Iris pigment epithelial cell (primary cell): ENCODE data around the gene GALP.
A peak's percentile ranks its signal among the peaks of the same experiment; 100 is the strongest.
"Not testable (repeated sequence)": the region's sequence is repeated elsewhere in the genome, so short reads cannot be mapped to it uniquely, and the experiment has no call there.

Experiments
- DNase-seq: peaks from one replicate; pipeline ENCODE4 v3.0.0-alpha.2; 2011; ENCODE audit warnings: low read depth

GALP gene

DNA sequence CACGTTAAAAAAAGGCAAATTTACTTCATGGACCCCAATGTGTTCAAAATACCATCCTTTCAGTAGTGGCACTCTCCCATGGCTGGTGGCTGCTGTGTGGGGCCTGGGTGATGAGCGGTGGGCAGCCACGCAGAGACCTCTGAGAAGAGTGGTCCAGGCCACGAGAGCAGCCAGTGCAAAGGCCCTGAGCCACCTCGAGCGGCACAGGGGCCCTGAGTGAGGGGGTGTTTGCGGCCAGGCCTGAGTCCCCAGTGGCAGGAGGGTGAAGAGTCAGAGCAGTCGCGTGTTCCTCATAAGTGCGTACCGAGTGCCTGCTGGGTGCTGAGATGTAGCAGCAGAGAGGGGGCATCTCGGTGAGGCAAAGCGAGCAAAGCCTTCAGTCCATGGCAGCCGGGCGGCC lies 27.7 kb upstream of the GALP start:
- DNase-seq, result no peak

DNA sequence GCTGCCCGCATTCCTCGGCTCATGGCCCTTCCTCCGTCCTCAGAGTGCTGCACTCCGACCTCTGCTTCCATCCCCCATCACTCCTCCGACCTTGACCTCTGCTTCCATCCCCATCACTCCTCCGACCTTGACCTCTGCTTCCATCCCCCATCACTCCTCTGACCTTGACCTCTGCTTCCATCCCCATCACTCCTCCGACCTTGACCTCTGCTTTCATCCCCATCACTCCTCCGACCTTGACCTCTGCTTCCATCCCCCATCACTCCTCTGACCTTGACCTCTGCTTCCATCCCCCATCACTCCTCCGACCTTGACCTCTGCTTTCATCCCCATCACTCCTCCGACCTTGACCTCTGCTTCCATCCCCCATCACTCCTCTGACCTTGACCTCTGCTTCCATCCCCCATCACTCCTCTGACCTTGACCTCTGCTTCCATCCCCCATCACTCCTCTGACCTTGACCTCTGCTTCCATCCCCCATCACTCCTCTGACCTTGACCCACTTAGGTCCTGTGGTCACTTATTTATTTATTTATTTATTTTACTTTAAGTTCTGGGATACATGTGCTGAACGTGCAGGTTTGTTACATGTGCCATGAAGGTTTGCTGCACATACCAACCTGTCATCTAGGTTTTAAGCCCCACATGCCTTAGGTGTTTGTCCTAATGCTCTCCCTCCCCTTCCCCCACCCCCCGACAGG lies 26.7 kb upstream of the GALP start:
- not testable (repeated sequence) for DNase-seq

- DNase-seq, result no peak
These were observed 26.2 kb upstream of the GALP start for GRCh38 chr19:56149656-56150038.

GRCh38 chr19:56150358-56150757 lies 25.4 kb upstream of the GALP start:
- DNase-seq, result no peak

DNA sequence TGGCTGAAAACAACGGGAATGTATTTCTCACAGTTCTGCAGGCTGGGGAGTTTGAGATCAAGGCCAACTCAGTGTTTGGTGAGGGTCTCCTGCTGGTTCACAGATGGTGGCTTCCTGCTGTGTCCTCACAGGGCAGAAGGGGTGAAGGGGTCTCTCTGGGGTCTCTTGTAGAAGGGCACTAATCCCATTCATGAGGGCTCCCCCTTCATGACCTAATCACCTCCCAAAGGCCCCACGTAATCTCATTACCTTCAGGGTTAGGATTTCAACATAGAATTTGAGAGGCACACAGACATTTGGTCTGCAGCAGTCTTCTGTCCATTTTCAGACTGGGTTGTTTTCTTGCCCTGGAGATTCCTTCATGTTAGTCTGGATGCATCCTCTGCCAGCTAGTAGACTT lies 23.2 kb upstream of the GALP start:
- no peak for DNase-seq

DNA sequence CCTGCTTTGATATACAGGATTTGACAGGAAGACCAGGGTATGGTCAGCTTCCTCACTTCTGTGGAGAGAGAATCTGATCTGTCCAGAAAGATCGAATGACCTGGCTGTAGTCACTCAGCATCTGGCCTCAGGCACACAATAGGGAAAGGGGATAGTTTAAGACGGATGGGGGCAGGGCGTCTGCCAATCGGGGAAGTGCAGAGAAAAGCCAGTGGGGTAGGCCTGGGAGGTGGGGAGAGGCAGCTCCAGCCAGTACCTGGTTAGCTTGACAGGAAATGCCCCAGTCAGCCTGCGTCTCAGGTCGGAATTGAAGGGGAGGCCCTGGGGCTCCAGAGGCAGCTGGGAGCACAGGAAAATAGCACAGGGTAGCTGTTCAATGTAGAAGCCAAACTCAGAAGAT lies 22.3 kb upstream of the GALP start:
- no peak for DNase-seq

- no peak for DNase-seq
These were observed 20.6 kb upstream of the GALP start for GRCh38 chr19:56155124-56155687.

GRCh38 chr19:56156768-56157167 lies 19.0 kb upstream of the GALP start:
- no peak for DNase-seq

GRCh38 chr19:56158170-56158757 lies 17.5 kb upstream of the GALP start:
- no peak for DNase-seq

GRCh38 chr19:56159009-56159559 lies 16.7 kb upstream of the GALP start:
- DNase-seq, result no peak

- DNase-seq, result no peak
These were observed 16.1 kb upstream of the GALP start for GRCh38 chr19:56159622-56160271.

GRCh38 chr19:56161534-56161933 lies 14.3 kb upstream of the GALP start:
- no peak for DNase-seq

- DNase-seq, result peak; percentile 64
These were observed 13.6 kb upstream of the GALP start for GRCh38 chr19:56162258-56162657.

GRCh38 chr19:56163097-56163496 lies 12.7 kb upstream of the GALP start:
- no peak for DNase-seq

DNA sequence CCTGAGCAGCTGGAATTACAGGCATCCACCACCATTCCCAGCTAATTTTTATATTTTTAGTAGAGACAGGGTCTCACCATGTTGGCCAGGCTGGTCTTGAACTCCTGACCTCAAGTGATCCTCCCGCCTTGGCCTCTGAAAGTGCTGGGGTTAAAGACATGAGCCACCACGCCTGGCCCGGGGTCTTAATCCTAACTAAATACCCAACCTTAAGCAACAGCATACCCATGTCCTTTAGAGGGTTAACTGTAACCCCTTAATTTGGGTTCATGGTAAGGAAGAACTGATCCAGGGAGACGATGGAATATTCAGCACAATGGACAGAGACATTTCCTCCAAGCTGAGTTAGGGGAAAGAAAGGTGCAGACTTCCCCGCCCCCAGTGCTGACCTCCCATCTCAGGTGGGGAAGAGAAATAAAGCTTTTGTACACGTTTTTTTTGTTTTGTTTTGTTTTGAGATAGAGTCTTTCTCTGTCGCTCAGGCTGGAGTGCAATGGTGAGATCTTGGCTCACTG lies 8.7 kb upstream of the GALP start:
- no peak for DNase-seq

- DNase-seq, result peak; percentile 52
These were observed 5.5 kb upstream of the GALP start for GRCh38 chr19:56170261-56170660.

DNA sequence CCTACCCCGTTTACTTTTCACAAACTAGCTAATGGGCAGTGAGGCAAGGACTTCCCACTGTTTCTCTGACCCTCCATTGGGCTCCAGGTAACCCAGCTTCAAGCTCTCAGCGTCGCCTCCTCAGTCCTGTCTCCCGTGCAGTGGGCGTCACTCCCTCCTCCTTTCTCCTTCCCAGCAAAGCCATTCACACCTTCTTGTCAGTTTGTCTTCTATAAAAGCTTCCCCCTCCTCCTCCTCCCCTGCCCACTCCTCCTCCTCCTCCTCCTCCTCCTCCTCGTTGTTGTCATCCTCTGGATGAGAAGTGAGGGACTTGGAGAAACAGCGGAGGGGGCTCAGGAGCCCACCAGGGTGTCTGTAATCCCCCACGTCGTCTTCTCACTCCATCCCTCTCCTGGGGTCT lies 1.7 kb upstream of the GALP start:
- no peak for DNase-seq

DNA sequence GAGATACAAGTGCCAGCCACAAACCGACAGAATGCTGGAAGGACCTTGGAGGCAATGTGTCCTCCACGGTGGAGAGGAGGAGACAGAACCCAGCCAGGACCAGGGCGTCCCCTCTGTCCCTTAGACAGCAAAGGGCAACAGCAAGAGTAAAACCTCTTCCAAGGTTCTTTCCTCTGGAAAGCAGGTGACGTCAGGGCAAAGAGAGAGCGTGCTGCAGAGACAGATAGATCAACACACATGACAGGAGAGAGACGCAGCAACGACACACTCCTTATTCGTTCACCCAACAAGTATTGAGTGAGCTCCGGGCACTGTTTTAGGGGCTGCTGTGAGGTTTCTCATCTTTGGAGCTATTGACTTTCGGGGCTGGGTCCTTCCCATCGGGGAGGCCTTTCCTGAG lies 1.3 kb upstream of the GALP start:
- DNase-seq, result no peak

DNA sequence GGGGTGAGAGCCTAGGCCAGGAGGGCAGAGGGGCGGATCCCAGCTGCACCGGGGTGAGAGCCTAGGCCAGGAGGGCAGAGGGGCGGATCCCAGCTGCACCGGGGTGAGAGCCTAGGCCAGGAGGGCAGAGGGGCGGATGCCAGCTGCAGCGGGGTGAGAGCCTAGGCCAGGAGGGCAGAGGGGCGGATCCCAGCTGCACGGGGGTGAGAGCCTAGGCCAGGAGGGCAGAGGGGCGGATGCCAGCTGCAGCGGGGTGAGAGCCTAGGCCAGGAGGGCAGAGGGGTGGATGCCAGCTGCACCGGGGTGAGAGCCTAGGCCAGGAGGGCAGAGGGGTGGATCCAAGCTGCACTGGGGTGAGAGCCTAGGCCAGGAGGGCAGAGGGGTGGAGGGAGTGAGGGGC lies 502 bp downstream of the GALP start:
- DNase-seq, result not testable (repeated sequence)

DNA sequence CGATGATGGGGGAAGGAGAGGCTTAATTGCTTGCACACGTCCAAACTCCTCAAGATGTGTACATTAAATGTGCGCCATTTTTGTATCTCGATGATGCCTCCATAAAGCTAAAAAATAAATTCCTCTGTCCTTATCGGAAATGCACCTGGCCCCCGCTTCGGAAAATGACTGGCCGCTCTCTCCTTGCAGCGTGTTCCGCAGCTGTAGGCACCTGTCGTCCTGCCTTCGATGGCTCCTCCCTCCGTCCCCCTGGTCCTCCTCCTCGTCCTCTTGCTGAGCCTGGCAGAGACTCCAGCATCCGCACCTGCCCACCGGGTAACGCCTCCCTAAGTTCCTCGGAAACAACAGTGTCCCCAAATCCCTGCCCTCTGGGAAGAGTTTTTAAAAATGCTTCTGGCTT lies 1.1 kb downstream of the GALP start:
- DNase-seq, result no peak

- DNase-seq, result no peak
These were observed 1.9 kb downstream of the GALP start for GRCh38 chr19:56177564-56178243.

DNA sequence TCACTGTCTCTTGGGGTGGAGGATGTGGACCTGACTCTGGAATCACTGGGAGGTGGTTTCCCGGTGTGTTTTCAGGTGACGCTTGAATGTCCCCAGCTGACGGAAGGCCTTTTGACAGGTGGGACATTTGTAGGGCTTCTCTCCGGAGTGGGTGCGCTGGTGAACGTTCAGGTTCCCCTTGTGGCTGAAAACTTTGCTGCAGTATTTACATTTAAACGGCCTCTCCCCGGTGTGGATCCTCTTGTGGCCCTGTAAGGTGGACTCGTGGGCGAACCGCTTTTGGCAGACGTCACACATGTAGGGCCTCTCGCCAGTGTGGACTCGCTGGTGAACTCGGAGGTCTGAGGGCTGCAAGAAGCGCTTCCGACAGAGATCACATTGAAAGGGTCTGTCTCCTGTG lies 14.0 kb downstream of the GALP start:
- DNase-seq, result no peak
